ENCODE results near the gene ZNF831.

ZNF831 gene

DNA sequence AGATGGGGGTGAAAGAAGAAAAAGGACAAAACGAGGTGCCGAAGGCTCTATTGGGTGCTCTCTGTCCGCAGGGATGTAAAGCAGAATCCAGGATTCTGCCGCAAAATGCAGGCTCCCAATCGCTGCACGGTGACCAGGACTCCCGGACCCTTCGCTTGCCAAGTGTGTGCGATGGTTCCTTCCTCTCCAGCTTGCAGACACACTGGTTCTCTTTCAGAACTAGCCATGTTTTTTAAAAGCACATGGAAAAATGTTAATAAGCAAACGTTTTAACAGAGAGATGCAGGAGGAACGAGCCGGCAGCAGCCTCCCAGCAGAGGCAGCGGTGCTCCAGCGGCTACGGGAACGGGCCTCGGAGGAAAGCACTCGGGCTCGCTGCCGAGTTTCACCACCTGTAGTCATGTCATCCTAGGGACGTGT lies 59.6 kb downstream of the ZNF831 start:
- H3K27ac ChIP-seq = no peak overlapping the region
- TF ChIP-seq, protein P1, sequence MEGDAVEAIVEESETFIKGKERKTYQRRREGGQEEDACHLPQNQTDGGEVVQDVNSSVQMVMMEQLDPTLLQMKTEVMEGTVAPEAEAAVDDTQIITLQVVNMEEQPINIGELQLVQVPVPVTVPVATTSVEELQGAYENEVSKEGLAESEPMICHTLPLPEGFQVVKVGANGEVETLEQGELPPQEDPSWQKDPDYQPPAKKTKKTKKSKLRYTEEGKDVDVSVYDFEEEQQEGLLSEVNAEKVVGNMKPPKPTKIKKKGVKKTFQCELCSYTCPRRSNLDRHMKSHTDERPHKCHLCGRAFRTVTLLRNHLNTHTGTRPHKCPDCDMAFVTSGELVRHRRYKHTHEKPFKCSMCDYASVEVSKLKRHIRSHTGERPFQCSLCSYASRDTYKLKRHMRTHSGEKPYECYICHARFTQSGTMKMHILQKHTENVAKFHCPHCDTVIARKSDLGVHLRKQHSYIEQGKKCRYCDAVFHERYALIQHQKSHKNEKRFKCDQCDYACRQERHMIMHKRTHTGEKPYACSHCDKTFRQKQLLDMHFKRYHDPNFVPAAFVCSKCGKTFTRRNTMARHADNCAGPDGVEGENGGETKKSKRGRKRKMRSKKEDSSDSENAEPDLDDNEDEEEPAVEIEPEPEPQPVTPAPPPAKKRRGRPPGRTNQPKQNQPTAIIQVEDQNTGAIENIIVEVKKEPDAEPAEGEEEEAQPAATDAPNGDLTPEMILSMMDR (conservative IDR thresholded peaks at IDR 0.05) = no peak
- no peak for TF ChIP-seq ZFX (IDR thresholded peaks at IDR 0.05)

DNA sequence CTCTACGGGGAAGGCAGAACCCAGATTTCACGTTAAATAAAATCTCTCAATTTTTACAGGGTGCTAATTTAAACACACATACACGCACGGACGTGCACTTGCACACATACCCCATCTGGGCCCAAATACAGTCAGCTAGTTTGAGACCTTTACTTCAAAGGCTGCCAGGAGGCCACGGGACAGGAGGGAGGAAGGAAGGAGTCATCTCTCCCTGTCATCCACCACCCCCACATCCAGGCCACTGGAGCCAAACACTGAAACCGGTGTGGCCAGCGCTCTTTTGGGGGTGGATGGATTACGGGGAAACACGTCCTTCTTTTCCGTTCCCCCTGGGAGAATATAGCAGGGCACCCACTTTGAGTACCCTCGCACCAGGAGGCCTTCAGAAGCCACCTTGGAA lies 60.1 kb downstream of the ZNF831 start:
- no peak overlapping the region for H3K27ac ChIP-seq
- TF ChIP-seq ZFX (IDR thresholded peaks at IDR 0.05) = no peak

DNA sequence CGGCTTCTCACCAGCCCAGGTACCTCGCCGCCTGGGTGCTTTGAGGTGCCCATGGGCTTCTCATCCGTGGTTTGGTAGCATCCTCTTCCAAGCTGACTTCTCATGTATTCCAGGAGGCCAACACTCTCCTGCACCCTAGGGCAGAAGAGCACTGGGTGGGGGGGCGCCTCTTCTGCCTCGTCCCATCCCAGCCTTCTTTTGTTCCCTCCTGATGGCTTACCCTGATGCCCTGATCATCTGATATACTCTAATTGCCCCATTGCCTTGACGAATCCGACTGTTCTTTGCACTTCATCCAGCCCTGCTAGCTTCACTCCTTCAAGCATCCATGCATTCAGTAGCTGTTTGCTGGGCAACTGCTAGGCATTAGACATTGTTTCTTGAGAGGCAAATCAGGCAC lies 60.6 kb downstream of the ZNF831 start:
- no peak overlapping the region for H3K27ac ChIP-seq
- TF ChIP-seq, protein P1 (conservative IDR thresholded peaks at IDR 0.05) = no peak
- TF ChIP-seq ZFX (IDR thresholded peaks at IDR 0.05) = no peak

DNA sequence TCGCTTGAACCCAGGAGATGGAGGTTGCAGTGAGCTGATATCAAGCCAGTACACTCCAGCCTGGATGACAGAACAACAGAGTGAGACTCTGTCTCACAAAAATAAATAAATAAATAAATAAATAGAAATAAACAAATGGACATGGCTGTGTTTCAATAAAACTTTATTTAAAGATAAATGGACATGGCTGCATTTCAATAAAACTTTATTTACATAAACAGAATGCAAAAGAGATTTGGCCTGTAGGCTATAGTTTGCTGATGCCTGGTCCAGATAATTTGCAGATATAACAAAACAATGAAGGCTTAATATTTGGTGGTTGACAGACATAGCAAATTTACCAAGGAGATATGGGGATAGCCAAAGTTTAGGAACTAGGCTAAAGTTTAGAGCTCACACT lies 66.8 kb downstream of the ZNF831 start:
- no peak overlapping the region for H3K27ac ChIP-seq
- TF ChIP-seq, protein P1 (conservative IDR thresholded peaks at IDR 0.05) = no peak
- TF ChIP-seq ZFX (IDR thresholded peaks at IDR 0.05) = no peak

DNA sequence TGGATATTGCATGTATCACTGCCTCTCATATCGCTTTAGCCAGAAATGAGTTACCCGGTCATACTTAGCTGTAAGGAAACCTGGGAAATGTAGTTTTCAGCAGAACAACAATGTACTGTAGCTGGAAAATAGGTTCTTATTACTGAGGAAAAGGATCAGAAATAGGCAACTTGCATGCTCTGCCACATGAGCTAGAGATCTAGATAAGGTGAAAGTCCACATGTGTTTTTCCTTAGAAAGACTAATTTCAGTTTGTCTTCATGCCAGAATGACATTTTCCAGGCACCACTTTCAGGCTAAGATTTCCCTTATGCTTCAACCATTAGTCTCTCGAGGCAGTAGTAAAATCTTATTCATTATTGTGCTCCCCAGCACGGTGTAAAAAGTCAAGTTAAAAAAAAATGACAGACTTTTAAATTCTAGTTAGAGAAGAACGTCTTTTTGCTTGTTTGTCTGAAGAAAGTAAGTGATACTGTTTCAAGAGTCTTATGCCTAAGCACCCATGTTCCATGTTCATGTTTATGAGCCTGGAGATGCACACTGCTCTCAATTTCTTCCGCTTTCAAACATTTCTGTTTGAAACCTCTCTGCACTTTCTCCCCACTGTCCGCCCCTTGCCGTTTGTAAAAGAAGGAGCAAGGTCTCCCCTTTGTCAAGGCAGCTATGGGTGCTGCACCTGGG lies 67.6 kb downstream of the ZNF831 start:
- TF ChIP-seq, protein P1 (conservative IDR thresholded peaks at IDR 0.05) = no peak
- no peak for TF ChIP-seq ZFX (IDR thresholded peaks at IDR 0.05)
- no peak overlapping the region for H3K27ac ChIP-seq

DNA sequence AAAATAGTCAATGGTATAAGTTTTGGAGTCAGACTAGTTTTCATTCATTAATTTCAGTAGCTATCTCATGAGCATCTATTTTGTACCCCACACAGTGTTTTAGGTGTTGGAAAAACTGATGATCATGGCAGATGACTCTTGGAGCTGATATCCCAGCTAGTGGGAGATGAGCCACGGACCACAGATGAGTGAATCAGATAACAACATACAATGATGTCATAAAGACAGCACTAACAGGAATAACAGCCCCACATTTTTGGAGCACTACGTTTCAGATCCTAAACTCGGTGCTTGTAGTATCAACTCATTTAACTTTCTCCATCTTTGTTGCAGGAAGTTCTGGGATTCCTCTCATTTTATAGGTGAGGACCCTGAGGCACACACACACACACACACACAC lies 69.0 kb downstream of the ZNF831 start:
- TF ChIP-seq ZFX (IDR thresholded peaks at IDR 0.05) = no peak
- TF ChIP-seq, protein P1 (conservative IDR thresholded peaks at IDR 0.05) = no peak
- no peak overlapping the region for H3K27ac ChIP-seq

DNA sequence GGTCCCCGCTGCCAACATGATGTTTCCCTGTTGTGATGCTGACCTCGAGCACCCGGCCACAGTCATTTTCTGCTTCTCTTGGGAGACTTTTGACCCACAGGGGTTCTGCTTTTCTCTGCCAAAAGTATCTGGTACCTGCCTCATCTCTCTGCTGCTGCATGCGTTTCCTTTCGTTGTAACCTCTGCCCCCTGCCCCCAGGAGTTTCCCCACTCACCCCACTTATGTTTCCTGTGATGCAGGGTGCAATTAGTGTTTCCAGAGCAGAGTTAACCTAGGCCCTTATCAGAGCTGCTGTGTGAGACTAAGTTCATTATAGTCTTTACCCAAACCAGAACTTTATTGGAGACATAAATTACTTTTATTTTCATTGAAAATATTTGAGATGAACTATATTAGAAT lies 71.6 kb downstream of the ZNF831 start:
- no peak overlapping the region for H3K27ac ChIP-seq
- TF ChIP-seq, protein P1 (conservative IDR thresholded peaks at IDR 0.05) = no peak
- no peak for TF ChIP-seq ZFX (IDR thresholded peaks at IDR 0.05)

DNA sequence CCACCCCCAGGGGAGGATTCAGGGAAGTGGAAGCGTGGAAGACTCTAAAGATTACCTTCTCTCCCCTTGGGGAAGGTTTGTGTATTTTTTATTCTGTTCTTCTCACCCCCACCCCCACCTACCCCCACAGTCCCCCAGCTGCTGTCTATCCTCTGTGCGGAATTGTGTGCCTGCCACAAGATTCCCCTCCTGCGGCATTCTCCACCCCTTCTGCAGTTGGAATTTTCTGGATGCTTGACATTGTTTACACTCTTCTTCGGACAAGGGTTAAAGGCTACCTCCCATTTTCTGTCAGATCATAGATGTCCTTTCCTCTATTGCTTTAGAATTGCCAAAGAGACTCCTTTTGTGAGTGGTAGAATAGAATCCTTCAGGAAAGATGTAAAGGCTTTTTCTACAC lies 76.4 kb downstream of the ZNF831 start:
- no peak overlapping the region for H3K27ac ChIP-seq
- TF ChIP-seq, protein P1 (conservative IDR thresholded peaks at IDR 0.05) = no peak
- TF ChIP-seq ZFX (IDR thresholded peaks at IDR 0.05) = no peak
